DMS114 treated with DMSO at 0.1 percent for 48 hours (cell line): ENCODE data around the gene THADA.
"Not testable (repeated sequence)": the region's sequence is repeated elsewhere in the genome, so short reads cannot be mapped to it uniquely, and the experiment has no call there.

Source experiments
- DNase-seq: peaks from one replicate; lab custom pipeline; 2025; ENCODE audit not compliant: unreplicated experiment; lab: John Stamatoyannopoulos, UW

The THADA gene

GRCh38 chr2:43284347-43284746 is 311.5 kb downstream of the THADA start:
- DNase-seq: not testable (repeated sequence)

DNA sequence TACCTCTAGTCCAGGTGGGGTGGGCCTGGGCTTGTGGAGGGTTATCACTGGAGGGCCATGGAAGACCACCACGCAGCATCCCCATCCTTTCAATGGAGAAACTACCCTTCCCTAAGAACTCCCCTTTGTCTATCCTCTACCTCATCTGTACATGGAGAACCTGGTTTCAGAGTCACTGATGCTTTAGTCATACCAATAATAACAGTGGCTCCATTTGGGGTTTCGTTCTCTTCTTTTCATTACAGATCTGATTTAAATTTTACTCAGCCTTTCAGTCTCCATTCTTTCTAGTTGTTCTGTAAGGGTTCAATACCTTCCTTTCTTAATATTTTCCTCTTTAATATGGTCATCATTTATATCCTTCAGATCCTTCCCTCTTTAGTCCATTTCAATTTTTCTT is 314.8 kb downstream of the THADA start:
- no peak for DNase-seq

DNA sequence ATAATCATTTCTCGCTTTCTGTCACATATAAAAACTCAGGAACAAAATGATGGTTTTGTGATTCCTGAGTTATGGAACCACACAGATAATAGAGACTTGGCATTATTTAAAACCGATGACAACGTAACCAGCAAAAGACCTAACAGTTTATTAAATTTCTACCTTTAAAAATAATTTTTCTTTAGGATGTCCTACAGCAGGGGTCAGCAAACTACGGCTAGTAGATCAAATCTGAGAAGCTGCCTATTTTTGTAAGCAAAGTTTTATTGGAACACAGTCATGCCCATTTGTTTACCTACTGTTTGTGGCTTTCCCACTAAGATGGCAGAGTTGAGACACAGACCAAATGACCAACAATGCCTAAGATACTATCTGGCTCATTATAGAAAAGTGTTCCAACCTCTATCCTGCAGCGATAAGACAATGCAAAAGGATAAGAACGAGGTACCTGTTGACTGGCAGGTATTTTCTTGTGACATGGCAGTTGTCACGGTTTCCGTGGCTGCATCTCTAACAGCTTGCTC is 316.5 kb downstream of the THADA start:
- DNase-seq: no peak

GRCh38 chr2:43278564-43279220 is 317.1 kb downstream of the THADA start:
- DNase-seq: no peak

DNA sequence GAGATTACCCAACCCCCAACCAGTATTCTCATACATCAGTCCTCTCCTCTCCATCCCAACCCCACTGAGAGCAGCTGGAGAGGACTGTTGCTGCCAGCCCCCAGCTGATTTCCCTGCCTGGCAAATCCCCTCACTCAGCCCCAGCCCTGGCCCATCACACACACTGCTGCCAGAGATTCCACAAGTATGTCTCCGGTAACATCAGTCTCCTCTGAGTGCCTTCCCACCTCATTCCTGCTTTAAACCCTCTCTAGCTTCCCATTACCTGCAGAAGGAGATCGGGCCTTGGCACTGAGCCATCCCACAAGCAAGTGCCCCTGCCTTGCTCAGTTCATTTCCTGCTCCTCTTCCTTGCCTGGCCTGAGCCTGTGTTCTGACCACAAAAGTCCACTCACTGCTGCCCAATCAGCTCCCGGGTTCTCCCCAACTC is 318.9 kb downstream of the THADA start:
- DNase-seq: no peak

GRCh38 chr2:43276266-43276941 is 319.4 kb downstream of the THADA start:
- DNase-seq: no peak

- no peak for DNase-seq
Observed at GRCh38 chr2:43274721-43275120, 321.1 kb downstream of the THADA start.

GRCh38 chr2:43274055-43274454 is 321.8 kb downstream of the THADA start:
- DNase-seq: no peak

- no peak for DNase-seq
Observed at GRCh38 chr2:43273529-43273928, 322.3 kb downstream of the THADA start.

- no peak for DNase-seq
Observed at GRCh38 chr2:43270930-43271615, 324.8 kb downstream of the THADA start.

DNA sequence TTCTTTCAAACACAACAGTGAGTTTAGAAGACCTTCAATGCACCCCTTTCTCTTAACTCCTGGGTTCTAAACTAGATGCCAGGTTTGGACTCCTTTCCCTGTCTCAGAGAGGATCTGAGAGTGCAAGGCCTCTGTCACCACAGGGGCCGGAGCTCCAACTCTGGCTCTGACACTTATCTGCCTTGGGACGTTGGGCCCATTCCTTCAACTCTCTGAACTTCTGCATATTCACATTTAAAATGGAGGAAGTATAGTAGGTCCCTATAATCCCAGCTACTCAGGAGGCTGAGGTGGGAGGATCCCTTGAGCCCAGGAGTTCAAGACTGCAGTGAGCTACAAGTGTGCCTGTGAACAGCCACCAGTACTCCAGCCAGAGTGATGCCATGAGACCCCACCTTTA is 325.4 kb downstream of the THADA start:
- no peak for DNase-seq

DNA sequence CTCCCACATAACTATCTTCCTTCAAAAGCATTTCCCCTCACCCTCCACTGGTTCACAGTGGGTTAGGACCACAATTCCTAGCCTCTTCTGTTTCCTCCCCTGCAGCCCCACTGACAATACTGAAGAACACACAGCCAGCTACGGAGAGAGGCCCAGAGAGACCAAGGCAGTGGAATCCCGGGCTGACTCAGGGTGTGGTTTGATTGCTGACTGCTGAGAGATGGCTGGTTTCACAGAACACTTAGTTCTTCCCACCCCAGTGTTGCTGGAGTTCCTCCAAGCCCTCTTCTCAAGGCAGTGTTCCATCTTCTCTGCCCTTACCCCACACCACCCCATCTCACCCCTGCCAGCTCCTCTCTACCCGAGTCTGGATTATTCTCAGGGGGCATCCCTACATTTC is 326.1 kb downstream of the THADA start:
- no peak for DNase-seq

DNA sequence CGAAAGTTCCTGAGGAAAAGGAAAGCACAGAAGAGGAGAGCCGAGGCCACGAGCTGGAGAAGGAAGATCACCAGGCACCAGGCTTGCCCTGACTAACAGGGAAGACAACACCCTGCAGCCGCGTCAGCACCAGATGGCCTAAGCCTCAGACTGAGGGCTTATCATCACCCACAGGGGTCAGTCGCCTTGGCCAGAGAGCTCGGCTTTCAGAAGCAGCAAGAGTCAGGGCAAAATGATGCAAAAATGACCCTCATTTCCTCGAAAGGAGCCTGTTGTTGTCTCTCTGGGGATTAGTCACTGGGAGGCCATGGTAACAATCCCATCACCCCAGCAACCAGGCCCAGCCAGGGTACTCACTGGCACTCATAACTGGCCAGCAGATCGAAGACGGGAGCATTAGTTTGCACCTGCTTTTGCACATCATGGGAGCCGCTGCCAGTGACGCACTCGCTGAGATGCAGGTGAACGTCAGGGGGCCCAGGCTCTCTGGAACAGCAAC is 326.7 kb downstream of the THADA start:
- DNase-seq: no peak

DNA sequence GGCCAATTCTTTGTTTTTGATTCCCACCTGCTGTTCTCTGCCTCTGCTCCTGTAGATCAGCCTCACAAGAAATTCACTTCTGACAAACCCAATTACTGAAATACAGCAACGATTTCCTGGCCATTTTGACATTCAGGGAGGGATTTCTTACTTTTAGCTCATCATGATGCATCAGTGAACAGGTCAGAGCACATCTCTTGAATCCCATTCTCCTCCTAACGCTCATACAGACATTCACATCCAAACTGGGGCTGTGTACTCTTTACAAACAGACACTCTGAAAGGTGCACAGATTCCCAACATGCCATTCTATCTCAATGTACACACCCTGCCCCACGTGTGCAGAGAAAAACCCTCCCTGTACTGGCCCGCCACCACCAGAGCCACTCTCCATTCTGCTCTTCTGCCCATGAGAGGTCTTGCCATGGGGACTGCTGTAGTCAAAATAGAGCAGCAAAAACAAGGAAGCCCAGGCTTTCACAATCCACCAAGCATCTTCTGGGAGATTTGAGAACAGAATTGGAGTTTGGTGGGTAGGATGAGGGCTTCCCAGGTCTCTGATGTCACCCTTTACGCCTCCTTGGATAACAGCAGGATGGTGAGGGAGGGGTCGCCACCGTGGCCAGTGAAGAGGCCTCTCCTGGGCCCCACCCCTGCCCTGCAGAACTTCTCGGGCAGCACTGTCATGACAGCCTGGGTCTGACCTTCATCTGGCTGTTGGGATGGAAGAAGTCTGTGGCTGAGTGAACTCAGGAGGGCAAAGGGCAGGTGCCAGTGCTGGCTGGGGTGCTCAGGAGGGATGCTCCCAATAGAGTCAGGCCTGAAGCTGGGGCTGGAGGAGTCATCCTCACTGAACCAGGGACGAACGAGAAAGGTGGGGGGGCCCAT is 327.5 kb downstream of the THADA start:
- DNase-seq: no peak

DNA sequence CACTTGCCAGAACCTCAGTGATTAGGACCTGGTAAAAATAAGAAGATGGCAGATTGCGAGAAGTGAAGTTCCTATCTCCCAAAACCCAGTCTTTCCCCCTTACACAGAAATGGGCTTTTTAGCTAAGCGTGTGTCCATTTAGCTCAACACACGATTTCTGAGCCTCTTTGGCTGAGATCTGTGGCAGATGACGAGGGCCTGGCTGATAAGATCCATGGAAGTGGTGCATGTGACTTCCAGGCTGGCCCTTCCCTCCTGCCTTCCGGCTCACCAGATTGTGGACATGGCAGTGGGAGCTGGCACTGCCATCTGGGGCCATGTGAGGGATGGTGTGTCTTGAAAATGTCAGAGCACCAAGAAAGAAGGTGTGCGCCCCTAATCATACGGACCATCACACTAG is 328.5 kb downstream of the THADA start:
- DNase-seq: no peak

DNA sequence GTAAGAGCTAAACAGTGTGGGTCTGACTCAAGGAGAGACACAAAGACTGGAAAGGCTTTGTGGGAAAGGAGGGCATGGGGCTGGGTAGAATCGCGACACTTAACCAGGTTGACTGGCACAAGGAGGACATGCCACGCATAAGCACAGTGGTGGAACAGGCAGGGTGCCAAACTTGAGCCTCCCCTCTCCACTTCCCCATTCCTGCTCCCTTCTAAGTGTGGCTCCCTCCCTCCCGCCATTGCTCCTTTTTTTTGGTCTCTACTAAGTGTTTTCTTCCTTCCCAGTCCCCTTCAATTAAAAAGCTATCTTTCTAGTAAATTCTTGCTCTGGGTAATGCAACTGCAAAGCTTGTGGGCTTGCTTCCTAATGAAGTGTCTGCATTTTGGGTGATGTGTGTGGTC is 329.1 kb downstream of the THADA start:
- DNase-seq: no peak

GRCh38 chr2:43265421-43265820 is 330.4 kb downstream of the THADA start:
- no peak for DNase-seq

DNA sequence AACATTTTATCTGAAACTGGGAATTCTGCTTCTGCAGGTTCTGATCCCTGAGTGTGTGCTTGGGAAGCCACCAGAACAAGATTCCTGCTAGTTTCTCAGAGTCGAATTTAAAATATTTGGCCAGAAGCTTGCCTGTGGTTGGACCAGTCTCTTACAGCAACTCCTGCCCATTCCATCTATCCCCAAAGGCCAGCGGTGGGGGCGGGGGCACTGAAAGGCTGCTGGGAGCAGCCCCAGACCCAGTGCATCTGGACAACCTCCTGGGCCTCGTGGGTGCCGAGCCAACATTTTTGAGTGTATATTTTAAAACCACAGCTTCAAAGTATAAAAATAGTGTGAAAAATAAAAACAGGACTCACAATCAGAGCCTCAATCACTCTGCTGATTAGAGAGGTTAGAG is 330.8 kb downstream of the THADA start:
- no peak for DNase-seq

- DNase-seq: no peak
Observed at GRCh38 chr2:43262951-43263350, 332.9 kb downstream of the THADA start.

- DNase-seq: no peak
Observed at GRCh38 chr2:43262239-43262638, 333.6 kb downstream of the THADA start.

GRCh38 chr2:43259512-43259911 is 336.3 kb downstream of the THADA start:
- no peak for DNase-seq
